Limb (tissue), 2 donors: ENCODE measurements around the gene SLC44A4.

Experiments used
- DNase-seq, 2 donors: peaks; one replicate each; pipeline ENCODE4 v3.0.0-alpha.2; 2016; ENCODE audit errors: extremely low spot score in 2 of 2

The SLC44A4 gene

DNA sequence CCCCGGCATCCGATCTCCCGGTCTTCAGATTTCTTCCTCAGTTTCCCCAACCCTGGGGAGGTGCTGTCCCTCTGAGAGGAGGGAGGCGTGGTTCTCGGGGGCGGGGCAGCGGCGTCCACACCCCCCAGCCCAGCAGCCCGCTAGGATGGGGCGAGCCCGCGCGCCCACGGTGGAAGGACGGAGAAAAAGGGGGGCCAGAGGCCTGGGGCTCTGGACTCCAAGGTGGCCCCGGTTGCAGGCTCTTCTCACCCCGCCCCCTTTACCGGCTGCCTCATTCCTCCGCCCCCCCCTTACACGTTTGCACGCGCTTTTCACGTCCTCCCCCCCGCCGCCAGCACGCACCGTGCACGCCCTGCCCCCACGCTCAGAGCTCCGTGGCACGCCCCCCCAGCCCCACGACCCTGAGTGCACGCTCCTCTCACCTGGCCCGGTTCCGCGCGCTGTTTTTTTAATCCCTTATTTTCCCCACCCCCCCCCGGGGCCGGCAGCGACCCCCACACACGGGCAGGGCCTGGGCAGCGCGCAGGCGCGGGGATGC lies 22.7 kb upstream of the SLC44A4 start:
- peak in 1 of 2 donors; percentile 28 for DNase-seq

DNA sequence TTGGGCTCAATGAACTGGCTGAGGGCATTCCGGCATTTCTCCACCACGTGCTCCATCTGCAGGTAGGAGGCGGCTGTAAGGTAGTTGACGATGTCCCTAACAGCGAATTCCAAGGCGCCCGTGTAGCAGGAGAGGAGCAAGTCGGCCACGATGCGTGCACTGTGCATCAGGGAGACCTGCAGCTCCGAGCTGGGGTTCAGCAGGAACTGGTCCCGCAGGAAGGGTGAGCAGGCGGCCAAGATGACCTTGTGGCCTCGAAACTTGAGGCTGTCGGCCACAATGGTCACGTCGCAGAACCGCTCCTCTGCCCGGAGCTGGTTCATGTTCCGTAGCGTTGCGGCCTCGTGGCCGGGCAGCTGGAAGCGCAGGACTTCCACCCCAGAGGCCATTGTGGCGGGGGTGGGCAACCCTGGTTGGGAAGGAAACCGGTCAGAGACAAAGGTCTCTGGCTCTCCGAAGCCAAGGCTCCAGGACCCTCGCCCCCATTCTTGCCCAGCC lies 22.2 kb upstream of the SLC44A4 start:
- peak in 1 of 2 donors; percentile 46 for DNase-seq

DNA sequence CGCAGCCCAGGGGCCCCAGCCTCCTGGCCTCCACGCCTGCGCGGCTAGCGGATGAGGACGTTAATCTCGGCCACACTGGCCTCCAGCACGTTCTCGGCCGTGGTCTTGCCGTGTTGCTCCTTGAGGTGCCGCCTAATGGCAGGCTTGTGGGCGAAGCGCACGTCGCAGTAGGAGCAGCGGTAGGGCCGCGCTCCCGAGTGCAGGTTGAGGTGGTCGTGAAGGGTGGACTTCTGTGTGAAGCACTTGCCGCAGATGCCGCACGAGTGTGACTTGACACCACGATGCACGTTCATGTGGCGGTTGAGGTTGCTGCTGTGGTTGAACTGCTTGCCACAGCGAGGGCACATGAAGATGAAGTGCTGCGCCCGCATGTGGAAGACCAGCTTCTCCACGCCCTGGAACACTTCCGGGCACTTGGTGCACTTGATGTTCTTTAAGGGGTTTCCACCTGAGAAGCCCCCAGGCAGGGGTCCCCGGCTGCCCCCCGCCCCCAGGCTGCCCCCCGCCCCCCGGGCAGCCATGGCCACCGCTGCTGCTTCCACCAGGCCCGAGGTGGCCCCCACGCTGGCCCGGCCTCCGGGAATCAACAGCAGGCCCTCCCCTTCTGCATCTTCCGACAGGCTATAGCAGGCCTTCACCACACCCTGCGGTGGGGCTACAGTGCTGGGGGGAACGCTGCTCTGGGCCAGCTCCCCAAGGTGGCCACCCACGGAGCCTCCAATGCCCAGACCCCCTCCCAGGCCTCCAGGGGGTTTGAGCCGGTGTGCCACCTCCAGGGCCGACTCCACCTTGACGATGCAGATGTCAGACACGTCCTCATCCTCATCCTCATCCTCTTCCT lies 21.3 kb upstream of the SLC44A4 start:
- DNase-seq: no peak

DNA sequence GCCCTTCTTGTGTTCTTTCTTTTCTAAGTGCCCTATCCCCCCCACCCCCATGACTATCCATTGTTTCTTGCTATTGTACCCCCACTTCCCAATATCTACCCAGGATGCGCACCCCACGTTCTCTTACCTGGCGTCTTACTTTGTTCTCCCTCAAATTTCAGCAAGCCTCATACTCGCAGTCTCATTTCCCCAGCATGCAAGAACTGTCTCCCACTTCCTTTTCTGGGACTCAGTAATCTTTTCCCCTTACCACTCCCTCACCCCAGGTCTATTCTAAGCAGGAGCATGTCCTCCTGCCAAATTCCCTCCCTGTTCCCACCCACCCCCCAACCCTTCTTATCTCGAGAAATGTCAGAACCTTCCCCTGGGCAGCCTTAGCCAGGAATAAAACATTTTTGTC lies 20.4 kb upstream of the SLC44A4 start:
- no peak for DNase-seq

DNA sequence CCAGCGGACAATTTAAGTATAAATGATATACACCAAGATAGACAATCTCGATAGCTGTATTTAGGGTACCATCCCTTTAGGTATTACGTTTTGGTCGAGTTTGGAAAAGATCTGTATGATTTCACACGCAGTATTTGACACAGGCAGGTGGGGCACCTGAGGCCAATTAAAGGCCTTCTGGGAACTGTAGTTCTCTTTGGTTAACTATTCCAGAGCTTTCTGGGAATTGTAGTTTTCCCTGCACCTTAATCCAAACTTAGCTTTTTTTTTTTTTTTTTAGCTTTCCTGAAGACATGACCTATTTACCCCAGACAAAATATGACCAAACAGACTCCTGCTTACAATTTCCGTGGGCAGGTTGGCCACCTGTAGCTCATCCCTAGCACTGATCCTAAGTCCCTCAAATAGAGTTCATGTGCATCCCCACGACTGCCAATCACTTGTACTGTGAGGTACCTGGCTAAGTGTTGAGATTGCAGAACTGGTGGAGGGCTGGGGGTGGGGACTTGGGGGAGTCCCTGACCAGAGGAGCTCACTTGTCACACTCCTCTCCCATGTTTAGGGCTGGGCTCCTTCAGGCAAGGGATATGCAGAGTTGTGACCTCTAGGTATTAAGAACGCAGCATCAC lies 19.7 kb upstream of the SLC44A4 start:
- peak in 1 of 2 donors; percentile 68 for DNase-seq

DNA sequence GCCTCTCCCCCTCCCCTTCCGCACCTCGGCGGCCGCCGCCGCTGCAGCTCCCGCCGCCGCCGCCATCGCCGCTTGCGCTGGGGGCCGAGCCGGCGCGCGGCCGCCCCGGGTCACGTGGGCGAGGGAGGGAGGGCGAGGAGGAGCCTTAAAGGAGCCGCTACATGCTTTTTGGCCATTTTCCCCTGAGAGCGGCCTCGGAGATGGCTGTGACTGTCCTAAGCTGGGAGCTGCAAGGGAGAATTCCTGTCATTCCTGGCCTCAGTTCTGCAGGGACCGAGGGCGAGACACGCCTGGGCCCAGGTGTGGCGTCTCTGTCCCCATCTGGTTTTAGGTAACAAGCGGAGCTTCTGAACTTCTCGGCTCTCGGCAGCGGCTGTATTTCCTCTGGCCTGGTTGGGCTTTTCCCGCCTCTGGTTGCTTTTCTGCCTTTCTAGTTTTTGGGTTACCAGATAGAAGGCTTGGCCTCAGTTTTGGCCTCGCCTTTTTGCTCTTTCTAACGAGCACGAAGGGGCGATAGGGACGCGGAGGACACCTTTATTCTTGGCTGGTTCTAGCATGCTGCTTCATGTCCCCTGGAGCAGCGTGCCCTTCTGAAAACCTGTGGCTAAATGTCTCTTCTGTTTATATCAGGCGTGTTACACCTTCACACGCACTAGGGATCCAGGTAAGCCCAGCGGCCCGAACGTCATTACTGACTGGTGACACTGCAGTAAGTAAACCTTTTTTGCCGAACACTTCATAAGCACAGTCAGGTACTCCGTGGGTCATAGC lies 19.0 kb upstream of the SLC44A4 start, which contains the start of gene EHMT2:
Gene EHMT2 (minus strand): TSS at position 87 of the 771 bp plus-strand sequence. CDS start 21 bp downstream, at position 66.
- peak; percentile 89 to 92 for DNase-seq

DNA sequence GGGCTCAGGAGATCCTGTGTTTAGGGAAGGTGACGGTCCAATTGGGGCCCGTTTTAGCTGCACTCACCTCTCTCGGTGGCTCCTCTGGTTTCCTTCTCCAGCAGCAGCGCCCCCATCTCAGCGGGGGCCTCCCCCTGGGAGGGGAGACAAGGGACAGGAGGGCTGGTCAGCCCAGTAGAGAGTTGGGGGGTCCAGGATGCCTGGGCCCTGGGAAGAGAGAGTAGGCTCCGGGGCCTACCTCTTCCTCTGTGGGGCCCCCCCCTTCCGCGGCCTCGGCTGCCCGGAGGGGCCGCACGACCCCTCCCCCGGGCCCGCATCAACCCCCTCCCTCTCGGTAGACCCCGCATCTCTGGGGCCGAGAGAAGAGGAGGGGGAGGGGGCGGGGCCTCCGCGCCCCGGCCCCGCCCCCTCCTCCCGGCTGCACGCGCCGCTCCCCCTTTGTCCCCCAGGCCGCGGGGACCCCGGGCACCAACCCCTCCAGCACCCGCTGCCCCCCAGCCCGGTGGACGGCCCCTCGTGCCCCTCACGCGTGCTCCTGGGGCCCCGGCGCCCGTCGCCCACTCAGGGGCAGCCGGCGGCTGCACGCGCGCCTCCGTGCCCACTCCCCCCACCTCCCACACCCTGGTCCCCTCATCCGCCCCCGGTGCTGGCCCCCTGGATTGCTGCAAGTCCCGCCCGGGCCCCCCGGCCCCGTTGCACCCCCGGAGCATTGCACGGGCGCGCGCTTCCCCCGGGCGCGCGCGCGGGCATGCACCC lies 18.2 kb upstream of the SLC44A4 start:
- DNase-seq: peak in 1 of 2 donors; percentile 13

DNA sequence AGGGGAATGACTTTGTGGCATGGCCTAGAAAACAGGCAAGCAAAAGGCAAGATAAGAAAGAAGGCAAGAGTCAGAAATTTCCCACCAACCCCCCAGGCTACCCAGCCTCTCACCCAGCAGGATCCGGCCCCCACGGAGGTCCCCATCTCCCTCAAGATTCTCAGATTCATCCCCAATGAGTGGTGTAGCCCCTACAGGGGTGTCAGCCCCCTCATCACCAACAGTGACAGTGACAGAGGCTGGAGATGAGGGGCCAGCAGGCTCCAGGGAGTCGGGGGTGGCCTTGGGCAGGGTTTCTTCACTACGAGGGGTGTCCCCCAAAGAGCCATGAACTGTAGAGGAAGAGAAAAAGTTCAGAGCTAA lies 17.7 kb upstream of the SLC44A4 start:
- no peak for DNase-seq

DNA sequence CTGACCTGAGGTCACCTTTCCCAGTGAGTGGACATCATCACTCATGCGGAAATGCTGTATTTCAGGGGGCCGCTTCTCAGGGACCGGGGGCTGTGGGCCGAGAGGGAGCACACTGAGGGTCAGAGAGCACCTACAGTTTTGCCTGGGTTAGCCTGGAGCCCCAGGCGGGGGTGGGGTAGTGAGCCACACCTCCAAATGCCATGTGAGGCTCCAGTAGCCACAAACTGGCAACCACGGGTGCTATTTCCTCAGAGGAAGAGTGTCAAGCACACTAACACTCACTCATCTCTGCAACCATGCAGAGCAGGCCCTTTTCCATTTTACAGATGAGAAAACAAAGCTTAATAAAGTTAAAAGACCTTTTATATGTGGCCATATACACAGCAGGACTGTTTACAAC lies 14.0 kb upstream of the SLC44A4 start:
- no peak for DNase-seq

DNA sequence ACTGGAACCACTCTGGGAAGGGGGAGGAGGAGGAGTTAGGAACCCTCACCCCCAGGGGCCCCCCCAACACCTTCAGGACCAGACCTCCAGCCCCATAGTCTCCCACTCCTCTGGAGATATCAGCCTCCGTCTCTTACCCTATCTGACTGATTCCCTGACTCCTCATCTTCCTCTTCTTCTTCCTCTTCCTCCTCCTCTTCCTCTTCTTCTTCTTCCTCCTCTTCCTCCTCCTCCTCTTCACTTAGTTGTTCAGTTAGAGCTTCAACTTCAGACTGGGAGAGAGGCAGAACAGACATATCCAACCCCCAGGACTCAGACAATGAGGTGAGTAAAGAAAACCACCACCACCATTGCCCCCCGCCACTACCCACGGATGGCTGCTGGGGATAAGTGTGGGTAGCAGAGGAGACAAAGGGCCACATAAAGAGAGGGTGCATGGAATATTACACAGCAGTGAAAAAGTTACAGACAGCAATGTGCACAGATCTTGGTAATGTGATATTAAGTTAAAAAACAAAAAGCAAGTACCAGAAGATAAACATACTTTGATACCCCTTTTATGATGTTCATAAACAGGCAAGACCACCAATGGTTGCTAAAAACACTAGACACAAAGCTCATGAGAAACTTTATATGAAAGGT lies 10.7 kb upstream of the SLC44A4 start:
- no peak for DNase-seq

DNA sequence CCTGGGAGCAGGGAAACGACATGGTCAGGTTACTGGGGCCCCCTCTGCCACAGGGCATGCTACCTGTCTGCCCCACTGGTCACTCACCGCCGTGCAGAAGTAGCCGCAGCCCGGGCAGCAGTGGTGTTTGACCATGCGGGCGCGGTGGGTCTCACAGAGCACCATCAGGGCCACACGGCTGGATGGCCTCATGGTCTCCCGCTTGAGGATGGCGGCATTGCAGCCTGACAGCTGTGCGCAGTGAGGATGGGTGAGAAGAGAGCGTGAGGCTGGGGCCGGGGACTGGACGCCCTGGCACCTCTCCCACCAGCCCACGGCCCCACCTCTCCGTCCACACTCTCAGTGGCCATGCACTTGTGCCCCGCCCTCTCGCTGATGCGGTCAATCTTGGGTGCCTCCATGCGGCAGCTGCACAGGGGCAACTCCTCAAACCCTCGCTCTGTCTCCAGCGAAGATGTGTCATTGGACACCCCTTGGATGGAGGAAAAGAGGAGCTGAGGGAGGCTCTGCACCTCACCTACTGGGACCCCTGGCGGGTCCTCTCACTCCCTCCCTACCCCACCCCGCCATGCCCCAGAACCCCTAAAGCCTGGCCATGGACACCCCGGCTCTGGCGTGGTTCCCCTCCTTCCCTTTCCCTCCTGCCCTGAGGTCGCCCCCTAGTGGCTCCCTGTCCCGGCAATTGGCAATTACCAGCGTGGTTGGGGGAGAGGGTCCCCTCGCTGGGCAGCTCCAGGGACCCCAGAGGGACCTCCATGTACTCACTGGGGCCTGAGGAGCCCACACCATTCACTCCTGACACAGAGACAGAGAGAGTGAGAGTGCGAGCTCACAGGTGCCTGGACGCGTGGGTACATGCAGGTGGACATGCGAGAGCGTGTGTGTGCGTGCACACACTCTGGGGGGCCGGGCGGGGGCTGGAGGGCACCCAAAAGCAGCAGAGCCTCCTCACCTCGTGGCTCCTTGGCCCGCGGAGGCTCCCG lies 9.8 kb upstream of the SLC44A4 start:
- peak in 1 of 2 donors; percentile 53 for DNase-seq

DNA sequence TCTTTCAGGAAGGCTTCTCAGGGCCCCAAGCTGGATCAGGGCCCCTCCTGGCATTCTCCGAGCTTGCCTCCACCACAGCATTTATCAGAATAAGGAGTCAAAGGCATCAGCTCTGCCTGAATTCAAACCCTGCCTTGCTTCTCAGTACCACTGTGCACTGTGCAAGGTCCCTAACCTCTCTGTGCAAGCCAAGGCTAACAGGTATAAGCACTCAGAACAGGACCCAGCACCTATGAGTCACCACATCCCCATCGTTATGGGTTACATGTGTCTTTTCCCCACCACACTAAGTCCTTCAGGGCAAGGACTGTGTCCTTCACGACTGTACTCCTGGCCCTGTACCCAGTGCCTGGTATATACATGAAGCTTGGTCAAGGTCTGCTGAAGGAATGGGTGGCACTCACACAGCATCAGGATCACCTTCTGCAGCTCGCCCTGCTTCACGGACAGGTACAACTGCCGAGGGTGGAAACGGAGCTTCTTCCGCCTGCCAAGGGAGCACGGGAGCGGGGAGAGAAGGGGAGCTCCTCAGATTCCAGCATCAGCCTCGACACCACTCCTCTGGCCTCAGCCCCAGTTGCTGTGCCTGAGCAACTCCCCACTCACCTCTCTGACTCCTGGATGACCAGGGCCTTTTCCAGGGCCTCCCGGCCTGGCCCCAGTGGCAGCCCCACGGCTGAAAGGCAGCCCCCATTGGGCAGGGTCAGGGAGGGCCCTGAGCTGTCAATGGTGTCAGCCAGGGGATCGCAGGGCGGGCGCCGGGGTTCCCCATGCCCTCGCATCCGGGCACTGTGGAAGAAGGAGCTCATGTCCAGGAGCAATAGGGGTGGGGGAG lies 8.6 kb upstream of the SLC44A4 start:
- DNase-seq: no peak

DNA sequence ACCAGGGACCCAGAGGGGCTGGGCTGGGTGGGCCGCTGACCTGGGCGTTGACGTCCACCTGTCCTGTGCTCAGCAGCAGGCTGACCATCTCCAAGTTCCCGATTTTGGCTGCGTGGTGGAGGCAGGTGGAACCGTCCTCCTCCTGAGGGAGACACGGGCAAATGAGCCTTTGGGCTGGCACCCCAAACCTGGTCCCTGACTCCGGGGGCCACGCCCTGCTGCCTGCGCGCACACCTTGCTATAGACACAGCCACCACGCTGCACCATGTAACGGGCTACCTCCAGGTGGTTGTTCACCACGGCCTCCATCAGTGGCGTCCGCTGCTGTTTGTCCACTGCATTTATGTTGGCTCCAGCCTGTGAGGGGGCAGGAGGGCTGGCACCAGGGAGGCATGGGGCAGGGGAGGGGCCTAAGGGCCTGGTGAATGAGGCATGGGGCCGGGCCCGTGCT lies 7.8 kb upstream of the SLC44A4 start:
- DNase-seq: no peak

DNA sequence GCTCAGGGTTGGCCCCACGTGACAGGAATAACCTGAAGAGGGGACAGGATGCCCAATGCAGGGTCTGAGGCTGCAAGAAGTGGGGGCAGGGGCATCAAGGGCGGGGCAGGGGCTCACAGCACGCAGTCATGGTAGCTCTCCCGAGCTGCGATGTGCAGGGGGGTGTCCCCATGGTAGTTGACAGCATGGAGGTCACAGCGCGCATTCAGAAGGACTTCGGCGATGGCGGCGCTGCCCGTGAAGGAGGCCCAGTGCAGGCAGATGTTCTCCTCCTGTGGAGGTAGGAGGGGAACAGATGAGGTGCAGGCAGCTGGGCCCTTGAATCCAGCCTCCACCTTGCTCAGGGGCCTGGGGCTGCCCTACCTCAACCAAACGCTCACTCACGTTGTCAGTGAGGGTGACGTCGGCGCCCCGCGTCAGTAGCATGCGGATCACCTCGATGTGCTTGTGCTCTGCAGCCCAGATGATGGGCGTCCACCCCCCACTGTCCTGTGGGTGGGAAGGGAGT lies 5.8 kb upstream of the SLC44A4 start:
- DNase-seq: no peak

DNA sequence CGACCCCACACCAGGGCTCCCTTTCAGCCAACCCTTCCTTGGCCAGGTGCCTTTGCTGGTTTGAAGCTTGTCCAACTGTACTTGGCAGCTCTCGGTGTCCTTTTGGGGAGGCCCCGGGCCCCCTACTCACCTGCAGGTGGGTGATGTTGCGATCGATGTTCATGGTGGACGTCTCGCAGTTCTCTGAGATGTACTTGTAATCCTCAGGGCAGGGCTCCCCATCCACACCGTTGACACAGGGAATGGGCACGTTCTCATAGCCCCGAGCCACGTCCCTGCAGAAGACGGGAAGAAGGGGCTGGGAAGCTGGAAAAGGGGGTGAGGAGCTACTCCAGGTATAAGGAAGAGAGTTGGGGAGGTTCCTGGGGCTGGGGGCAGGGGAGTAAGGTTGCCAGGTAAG lies 4.9 kb upstream of the SLC44A4 start:
- no peak for DNase-seq

DNA sequence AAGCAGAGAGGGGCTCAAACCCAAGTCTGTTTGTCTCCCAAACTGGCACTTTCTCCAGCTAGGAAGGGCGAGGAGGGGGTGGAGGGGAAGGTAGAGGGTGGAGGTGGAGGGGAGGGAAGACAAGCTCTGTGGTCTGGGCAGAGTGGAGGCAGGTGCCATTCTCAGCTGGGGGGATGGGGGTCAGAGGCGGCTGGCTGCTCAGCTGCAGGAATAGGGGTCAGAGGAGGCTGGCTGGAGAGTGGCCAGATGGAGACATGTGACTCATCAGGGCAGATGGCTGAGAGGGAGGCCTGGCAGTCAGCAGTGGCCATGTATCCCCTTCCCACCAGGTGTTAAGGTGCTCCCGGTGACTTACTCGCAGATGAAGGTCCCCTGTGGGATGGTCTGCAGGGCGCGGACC lies 3.5 kb upstream of the SLC44A4 start:
- DNase-seq: no peak

DNA sequence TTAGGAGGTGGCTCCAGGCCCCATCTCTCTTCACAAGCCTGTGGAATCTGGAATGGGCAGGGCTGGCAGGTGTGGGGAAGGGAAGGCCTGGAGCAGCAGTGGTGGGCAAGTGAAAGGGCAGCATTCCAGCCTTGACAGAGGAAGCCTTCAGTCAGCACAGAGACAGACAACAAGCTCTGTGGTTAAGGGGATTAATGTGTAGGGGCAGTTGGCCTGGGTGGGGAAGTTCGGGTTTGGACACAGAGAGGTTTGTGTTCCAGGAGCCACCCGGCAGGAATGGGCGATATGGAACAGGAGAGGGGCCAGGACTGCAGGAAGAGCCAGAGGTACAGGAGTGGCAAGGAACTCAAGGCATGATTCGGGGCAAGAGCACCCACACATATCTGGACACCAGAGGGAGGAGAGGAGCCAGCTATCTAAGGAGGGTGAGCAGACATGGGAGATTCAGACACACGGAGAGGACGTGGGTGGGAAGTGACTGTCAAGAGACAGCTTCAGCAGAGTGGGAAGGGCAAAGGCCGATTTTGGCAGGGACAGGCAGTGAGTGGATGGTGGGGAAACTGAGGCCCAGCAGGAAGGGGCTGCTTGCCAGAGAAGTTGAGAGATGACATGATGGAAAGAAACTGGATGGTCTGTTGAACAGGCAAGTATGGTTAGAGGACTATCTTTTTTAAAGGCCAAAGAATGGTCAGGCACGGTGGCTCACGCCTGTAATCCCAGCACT lies 2.5 kb upstream of the SLC44A4 start:
- DNase-seq: no peak
